MCF 10A (cell line): ENCODE measurements around the gene LUZP2. TPM values are rescaled to one million over a fixed set of nuclear protein-coding genes. Genes with fewer than 3 reads are reported as not detected.

Source experiments
- BruUV-seq: library from RNA; stranded (reverse); fragments of 400-500 nt; replicated peaks from 2 replicates; lab custom pipeline; 2021; lab: Mats Ljungman, UMichigan
- CTCF ChIA-PET: fragments of 300-600 bp; sonication (Branson Sonifier 250); formaldehyde crosslinking; extraction: SDS; loops from one replicate; lab custom pipeline; 2021; ENCODE audit warnings: antibody characterized with exemption, inconsistent platforms; lab: Yijun Ruan, JAX
- POLR2A ChIA-PET: fragments of 300-600, 350-650 bp; sonication (Branson Sonifier 250); formaldehyde crosslinking; extraction: SDS; loops from one replicate; lab custom pipeline; 2020; ENCODE audit warnings: antibody characterized with exemption, inconsistent platforms; lab: Yijun Ruan, JAX
- DNase-seq: peaks from one replicate; pipeline ENCODE4 v3.0.0-alpha.2; 2018; ENCODE audit not compliant: unreplicated experiment
- H3K27ac Mint-ChIP-seq: one replicate; pipeline ENCODE4 v1.8.0; 2022; ENCODE audit warnings: mild to moderate bottlenecking, low read depth, mixed read lengths; ENCODE audit not compliant: unreplicated experiment
- H3K27me3 Mint-ChIP-seq: one replicate; pipeline ENCODE4 v1.8.0; 2022; ENCODE audit warnings: mixed read lengths; ENCODE audit not compliant: insufficient read depth, unreplicated experiment
- H3K36me3 Mint-ChIP-seq: one replicate; pipeline ENCODE4 v1.8.0; 2022; ENCODE audit warnings: mild to moderate bottlenecking, moderate library complexity, mixed read lengths; ENCODE audit not compliant: insufficient read depth, unreplicated experiment
- H3K4me1 Mint-ChIP-seq: one replicate; pipeline ENCODE4 v1.8.0; 2022; ENCODE audit warnings: mixed read lengths; ENCODE audit not compliant: insufficient read depth, unreplicated experiment
- H3K4me3 Mint-ChIP-seq: one replicate; pipeline ENCODE4 v1.8.0; 2022; ENCODE audit warnings: mild to moderate bottlenecking, moderate library complexity, mixed read lengths; ENCODE audit not compliant: unreplicated experiment
- H3K9me3 Mint-ChIP-seq: one replicate; pipeline ENCODE4 v1.8.0; 2022; ENCODE audit warnings: mixed read lengths; ENCODE audit not compliant: unreplicated experiment
- intact Hi-C: fragments of 100-400 bp; cut with micrococcal nuclease; formaldehyde crosslinking; loops from 2 replicates; pipeline ENCODE4 v1.14.1; 2022
- total RNA-seq: library from RNA; stranded (reverse); gene quantifications from 2 replicates; pipeline ENCODE4 v1.2.3, GENCODE V29; 2022
- TF ChIP-seq, protein P1 (sequence below): fragments of 200-600 bp; IDR thresholded peaks from one replicate; pipeline ENCODE4 v1.8.0; 2022; ENCODE audit warnings: antibody characterized with exemption, mild to moderate bottlenecking; ENCODE audit not compliant: unreplicated experiment

LUZP2 gene
- total RNA-seq, 1 experiment from 2014 or later, result not detected

DNA sequence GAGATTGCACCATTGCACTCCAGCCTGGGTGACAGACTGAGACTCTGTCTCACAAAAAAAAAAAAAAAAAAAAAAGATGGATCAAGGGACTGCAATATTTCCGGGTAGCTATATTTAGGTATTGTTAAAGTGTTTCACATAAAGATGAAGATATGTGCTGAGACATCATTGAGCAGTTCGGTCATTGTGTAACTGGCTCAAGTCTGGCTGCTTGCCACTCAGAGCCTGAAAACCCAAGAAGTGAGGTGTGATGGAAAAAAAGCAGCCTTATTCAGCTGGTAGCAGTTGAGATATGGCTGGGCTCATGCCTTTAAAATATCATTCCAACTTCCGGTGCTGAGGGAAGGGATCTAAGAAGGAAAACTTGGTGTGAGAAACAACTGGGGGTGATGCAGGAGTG, 46.9 kb downstream of the LUZP2 start:
- no peak overlapping the region for H3K4me3 Mint-ChIP-seq
- TF ChIP-seq, protein P1, sequence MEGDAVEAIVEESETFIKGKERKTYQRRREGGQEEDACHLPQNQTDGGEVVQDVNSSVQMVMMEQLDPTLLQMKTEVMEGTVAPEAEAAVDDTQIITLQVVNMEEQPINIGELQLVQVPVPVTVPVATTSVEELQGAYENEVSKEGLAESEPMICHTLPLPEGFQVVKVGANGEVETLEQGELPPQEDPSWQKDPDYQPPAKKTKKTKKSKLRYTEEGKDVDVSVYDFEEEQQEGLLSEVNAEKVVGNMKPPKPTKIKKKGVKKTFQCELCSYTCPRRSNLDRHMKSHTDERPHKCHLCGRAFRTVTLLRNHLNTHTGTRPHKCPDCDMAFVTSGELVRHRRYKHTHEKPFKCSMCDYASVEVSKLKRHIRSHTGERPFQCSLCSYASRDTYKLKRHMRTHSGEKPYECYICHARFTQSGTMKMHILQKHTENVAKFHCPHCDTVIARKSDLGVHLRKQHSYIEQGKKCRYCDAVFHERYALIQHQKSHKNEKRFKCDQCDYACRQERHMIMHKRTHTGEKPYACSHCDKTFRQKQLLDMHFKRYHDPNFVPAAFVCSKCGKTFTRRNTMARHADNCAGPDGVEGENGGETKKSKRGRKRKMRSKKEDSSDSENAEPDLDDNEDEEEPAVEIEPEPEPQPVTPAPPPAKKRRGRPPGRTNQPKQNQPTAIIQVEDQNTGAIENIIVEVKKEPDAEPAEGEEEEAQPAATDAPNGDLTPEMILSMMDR, result no peak
- BruUV-seq, result no TSS peak
- H3K9me3 Mint-ChIP-seq, result peaks cover 7% of the 10 kb centered on the region
- ChIA-PET POLR2A (no interaction called here), CTCF (no interaction called here)
- H3K4me1 Mint-ChIP-seq, result no peaks in the 10 kb centered on the region
- peaks cover 30% of the 10 kb centered on the region for H3K27me3 Mint-ChIP-seq
- no peak for DNase-seq
- H3K36me3 Mint-ChIP-seq, result no peaks in the 10 kb centered on the region
- no peak overlapping the region for H3K27ac Mint-ChIP-seq
- intact Hi-C loops, result no loop called here

DNA sequence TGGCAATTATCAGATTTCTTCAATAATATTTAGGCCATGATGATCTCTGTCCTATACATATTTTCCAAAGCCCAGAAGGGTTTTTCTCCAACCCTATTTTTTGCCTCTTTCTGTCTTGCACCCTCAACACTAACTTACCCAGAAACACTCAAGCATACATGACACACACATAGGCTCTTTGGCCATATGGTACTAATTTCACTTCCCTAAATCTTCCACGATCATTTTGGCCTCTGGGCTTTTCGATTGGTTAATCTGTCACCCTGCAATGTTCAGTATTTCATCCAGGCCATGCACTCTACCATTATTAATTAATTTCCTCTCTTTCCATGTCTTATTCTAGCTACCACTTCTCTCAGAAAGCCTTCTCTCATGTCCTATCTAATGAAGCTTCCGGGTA, 59.8 kb downstream of the LUZP2 start:
- no peak overlapping the region for H3K27ac Mint-ChIP-seq
- H3K36me3 Mint-ChIP-seq, result no peaks in the 10 kb centered on the region
- CTCF ChIA-PET, result interaction anchor here (0.7 to 0.8 kb wide), 2 partner anchors 17 to 444 kb away, joined by 3 read pairs; no protein-coding TSS in a partner anchor
- BruUV-seq, result no TSS peak
- DNase-seq, result no peak
- no peaks in the 10 kb centered on the region for H3K4me1 Mint-ChIP-seq
- H3K4me3 Mint-ChIP-seq, result no peak overlapping the region
- no peaks in the 10 kb centered on the region for H3K9me3 Mint-ChIP-seq
- POLR2A ChIA-PET, result no interaction called here
- H3K27me3 Mint-ChIP-seq, result peaks cover 70% of the 10 kb centered on the region
- TF ChIP-seq, protein P1, result no peak
- intact Hi-C loops, result no loop called here

DNA sequence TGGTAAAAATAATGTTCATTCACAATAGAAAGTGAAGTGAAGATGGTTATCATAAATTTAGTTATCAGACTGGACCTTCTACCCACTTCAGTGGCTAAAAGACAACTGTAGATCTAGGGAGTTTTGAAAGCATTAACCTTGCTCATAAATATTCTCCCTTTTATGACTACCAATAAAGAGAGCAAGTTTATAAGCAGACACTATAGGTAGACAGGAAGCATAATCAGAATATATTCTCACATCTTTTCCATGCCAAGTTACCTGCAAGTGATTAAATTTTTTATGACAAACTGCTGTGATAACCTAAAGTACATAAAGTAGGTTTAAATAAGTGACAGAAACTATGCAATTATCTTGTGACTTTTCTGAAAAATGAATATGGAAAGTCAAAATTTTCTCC, 62.5 kb downstream of the LUZP2 start:
- BruUV-seq, result no TSS peak
- TF ChIP-seq, protein P1, result no peak
- DNase-seq, result no peak
- Mint-ChIP-seq H3K27me3 (peaks cover 92% of the 10 kb centered on the region), H3K4me3 (no peak overlapping the region), H3K27ac (no peak overlapping the region), H3K4me1 (no peaks in the 10 kb centered on the region), H3K9me3 (no peaks in the 10 kb centered on the region), H3K36me3 (no peaks in the 10 kb centered on the region)
- ChIA-PET CTCF (no interaction called here), POLR2A (interaction anchor here (0.7 kb wide), 1 partner anchor 21 kb away, joined by 3 read pairs; no protein-coding TSS in a partner anchor)
- intact Hi-C loops, result no loop called here

- intact Hi-C loops, result no loop called here
- ChIA-PET CTCF (interaction anchor here (0.7 kb wide), 1 partner anchor 20 kb away, joined by 4 read pairs; no protein-coding TSS in a partner anchor), POLR2A (interaction anchor here (0.7 kb wide), 1 partner anchor 22 kb away, joined by 3 read pairs; no protein-coding TSS in a partner anchor)
- no peaks in the 10 kb centered on the region for H3K4me1 Mint-ChIP-seq
- TF ChIP-seq, protein P1, result no peak
- no peaks in the 10 kb centered on the region for H3K36me3 Mint-ChIP-seq
- no TSS peak for BruUV-seq
- H3K4me3 Mint-ChIP-seq, result no peak overlapping the region
- DNase-seq, result no peak
- no peak overlapping the region for H3K27ac Mint-ChIP-seq
- no peaks in the 10 kb centered on the region for H3K9me3 Mint-ChIP-seq
- H3K27me3 Mint-ChIP-seq, result peaks cover 93% of the 10 kb centered on the region
These were observed 63.5 kb downstream of the LUZP2 start for GRCh38 chr11:24560324-24560723.
